Posterior cingulate gyrus (tissue), 11 donors: Measurements from ENCODE around the gene MACROD2.
"Not testable (repeated sequence)": the region's sequence is repeated elsewhere in the genome, so short reads cannot be mapped to it uniquely, and the experiment has no call there.

Experiments
- DNase-seq, 10 donors: peaks; one replicate each; pipeline versions ENCODE4 v3.0.0 to v3.0.0-alpha.2; 2020 to 2021; ENCODE audit warnings: mixed read lengths in 3 of 10
- intact Hi-C: fragments of 100-400 bp; cut with DNase I; formaldehyde crosslinking; loops from one replicate; pipeline ENCODE4 v1.15.1; 2023

MACROD2 gene

DNA sequence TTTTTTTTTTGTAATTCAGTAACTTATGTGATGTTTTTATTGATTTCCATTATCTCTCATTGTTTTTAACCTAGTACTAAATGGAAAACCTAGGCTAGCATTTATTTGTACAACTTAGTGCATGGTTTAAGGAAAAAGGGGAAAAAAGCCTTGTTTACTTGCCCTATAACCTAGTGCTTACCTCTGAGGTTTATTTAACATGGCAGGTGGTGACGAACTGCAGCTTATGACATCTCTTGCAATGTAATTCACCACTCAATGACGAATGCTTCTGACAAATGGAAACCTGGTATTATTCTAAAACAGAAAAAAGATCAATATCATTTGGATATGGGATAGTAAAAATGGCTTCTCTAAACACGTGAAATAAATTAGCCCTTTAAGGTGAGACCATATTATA lies 960.7 kb downstream of the MACROD2 start:
- DNase-seq: no peak
- intact Hi-C loops: no loop called here

- no peak for DNase-seq
- intact Hi-C loops: no loop called here
Observed at GRCh38 chr20:14956538-14956937, 961.2 kb downstream of the MACROD2 start.

GRCh38 chr20:14957402-14957801 lies 962.1 kb downstream of the MACROD2 start:
- intact Hi-C loops: no loop called here
- DNase-seq: no peak

DNA sequence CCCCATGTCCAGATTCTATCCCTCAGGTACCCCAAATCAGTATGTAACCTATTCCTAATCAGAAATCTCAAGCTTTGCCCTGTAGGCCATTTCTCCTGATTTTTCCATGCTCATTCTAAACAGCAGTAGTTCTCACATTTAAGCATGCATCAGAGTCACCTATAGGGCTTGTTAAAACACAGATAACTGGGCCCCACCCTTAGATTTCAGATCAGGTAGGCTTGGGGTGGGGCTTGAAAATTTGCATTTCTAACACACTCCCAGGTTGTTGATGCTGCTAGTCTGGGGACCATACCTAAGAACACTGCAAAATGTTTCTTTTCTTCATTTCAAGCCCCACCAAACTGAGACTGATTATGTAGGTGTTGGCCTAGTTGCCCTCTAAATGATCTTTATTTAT lies 963.3 kb downstream of the MACROD2 start:
- DNase-seq: no peak
- intact Hi-C loops: no loop called here

DNA sequence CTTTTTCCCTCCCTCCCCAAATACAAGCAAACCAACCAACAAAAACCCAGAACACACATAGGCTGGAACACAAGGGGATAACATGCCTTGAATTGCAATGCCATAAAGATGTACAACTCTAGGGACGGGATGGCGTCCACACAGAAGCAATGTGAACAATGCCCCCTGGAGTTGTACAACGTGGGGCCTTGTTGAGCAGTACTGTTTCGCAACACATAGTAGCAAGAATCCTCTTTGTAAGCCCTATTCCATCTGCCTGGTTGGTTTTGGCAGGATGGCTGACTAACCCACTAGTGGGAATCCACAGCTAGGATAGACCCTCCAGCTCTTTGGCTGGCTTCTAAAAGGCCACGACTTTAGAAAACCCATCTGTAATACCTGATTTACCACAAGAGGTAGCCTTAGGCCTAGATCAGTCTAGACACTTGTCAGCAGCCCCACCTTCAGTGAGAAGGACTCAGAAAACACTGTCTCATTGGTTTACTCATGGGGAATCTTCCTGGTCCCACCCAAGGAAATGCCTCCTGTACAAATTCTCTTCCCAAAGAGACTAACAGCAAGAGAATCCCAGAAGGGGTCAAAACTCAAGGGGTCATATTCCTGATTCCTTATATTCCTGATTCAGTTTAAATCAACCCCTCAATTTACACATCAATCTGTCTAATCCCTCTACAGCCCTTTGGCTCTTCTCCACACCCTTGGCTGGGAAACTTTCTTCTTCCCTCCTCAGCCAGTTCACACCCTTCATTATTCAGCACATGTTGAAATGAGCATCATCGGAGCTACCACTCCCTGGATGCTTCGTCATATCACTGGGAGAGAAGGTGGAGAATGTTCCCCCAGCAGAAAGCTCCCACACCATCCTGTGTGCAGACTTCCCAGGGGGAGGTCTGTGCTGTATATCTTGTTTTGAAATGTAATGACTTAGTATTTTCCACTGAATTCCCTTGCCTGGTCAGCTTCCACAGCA lies 964.5 kb downstream of the MACROD2 start:
- DNase-seq: no peak
- intact Hi-C loops: no loop called here

GRCh38 chr20:14960831-14961230 lies 965.5 kb downstream of the MACROD2 start:
- DNase-seq: no peak
- intact Hi-C loops: no loop called here

DNA sequence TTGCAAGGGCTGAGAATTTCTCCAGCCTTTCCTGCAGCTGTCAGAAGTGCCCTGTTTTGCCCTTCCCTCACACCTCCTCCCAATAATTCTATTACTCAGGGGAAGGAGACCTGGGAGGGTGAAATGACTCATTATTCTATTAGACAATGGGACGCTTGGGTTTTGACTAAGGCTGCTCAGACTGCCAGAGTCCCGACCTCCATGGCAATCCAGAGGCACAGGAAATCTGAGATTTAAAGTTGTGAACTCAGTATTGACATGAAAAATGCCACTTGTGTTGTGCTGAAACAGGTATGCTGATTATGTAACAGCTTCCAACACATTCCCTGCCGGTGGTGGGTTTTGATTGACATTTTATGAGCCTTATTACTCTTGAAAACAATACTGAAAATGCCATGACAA lies 967.9 kb downstream of the MACROD2 start:
- intact Hi-C loops: no loop called here
- no peak for DNase-seq

- DNase-seq: no peak
- intact Hi-C loops: no loop called here
Observed at GRCh38 chr20:14966203-14966602, 970.9 kb downstream of the MACROD2 start.

GRCh38 chr20:14966808-14967207 lies 971.5 kb downstream of the MACROD2 start:
- intact Hi-C loops: no loop called here
- DNase-seq: no peak

DNA sequence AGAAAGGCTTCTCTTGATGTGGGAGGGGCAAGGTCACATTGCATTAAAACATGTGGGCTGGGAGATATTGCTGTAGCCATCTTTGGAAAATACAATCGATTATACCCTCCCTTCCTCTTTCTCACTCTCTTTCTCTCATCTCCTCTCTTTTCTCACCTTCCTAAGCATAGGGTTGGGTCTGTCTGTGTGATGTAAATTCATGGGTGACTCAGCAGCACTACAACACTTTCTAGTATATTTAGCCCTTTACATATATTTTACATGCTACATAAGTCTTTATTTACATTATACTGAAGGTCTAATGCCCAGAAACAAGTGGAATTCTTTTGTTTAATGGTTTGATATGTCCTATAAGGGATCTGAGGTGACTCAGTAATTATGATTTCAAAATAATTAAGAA lies 976.9 kb downstream of the MACROD2 start:
- no peak for DNase-seq
- intact Hi-C loops: no loop called here

DNA sequence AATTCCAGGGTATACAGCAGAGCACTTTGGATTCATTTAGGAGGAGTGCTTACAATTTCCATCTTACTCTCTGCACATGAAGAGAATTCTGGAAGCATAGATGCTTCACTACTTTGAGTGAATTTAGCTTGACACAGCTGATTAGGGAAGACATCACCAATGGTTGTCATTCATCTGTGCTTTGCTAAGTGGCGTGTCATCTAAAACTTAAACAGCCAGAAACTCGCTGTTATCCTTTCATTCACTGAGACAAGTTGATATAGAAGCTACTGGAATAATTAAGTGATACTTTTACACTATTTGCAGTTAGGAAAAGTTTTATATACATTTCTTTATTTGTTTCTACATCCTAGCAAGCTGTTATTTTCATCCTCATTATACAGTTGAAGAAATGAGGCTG lies 977.4 kb downstream of the MACROD2 start:
- DNase-seq: no peak
- intact Hi-C loops: no loop called here

DNA sequence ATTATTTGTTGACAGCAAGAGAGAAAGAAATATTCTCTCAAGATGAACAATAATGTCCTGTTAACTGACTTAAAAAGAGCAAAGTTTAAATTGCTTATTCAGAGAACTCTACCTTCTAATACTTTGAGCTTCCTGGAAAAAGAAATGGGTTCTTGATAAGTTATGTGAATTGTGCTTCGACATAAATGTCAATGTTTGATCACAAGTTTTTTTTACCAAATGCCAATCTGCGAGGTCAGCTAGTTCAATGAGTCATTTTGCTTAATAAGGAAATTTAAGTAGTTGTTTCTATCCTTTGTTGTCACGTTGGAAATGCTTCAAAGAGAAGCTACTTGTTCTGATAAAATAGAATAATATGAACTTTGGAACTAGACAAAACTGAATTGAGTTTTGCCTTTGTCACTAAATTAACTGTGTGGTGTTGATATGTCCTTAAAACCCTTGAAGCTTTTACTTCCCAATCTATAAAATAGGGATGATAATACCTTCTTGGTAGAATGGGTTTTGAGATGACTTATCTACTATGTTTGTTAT lies 984.2 kb downstream of the MACROD2 start:
- intact Hi-C loops: no loop called here
- no peak for DNase-seq

GRCh38 chr20:14981486-14981885 lies 986.2 kb downstream of the MACROD2 start:
- intact Hi-C loops, DNase-seq: not testable (repeated sequence)

DNA sequence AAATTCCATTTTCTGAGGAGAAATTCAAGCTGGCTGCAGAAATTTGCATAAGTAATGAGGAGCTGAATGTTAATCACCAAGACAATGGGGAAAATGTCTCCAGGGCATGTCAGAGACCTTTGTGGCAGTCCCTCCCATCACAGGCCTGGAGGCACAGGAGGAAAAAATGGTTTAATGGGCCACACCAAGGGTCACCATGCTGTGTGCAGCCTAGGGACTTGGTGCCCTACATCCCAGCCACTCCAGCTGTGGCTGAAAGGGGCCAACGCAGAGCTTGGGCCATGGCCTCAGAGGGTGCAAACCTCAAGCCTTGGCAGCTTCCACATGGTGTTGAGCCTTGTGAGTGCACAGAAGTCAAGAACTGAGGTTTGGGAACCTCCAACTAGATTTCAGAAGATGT lies 987.0 kb downstream of the MACROD2 start:
- intact Hi-C loops, DNase-seq: not testable (repeated sequence)

DNA sequence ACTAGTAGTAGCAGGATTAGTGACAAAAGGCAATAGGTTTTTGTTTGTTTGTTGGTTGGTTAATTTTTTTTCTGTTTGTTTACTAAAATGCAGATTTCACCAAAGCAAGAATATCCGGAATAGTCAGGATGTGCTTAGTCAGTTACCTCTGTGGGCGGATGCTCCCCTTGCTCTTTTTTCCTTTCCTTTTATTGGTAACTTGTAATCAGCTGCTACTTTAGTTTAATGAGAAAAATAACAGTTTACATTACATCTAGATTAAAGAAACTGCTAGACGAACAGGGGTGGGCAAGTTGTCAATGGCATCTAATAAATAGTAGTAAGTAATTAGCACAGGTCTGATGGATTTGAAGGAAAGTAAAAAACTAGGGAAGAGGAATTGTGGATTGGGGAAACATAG lies 989.0 kb downstream of the MACROD2 start:
- intact Hi-C loops: no loop called here

DNA sequence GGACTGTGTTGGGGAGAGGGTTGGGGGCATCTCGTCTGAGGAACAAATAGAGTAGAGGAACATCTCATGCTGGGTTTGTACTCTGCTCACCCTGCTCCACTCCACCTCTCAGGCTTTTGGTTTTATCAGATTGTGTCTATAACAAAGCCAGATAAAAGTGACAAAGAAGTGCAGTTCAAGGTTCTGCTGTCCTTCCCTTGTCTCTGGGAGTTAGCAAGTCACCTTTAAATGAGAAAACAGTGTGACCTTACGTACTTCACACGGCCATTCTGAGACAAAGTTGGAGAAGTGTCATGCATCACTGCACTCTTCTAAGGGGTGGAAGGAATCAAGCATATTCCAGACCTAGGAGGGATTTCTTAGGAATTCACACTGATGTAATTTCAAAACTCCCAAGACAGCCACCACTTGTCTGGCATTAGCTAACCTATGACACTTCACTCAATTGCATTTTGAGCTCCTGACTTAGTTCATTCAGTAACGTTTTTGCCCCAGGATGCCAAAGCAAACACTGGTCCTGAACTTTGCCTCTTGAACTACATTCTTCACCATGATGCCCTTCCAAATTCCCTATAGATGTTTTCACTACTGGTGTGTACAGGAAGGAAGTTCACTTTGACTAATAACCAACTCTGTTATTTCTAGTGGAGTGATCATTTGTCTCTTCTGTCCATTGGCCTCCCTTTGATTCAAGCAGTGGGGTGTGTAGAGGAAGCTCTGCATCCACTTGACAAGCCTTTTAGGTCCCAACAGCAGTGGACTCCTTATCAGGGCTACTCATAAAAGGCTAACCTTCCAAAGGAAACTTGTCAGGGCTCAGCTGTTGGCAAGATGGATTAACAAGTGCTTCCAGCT lies 989.7 kb downstream of the MACROD2 start:
- intact Hi-C loops: no loop called here
- no peak for DNase-seq

More for the DNA sequence above, 989.0 kb downstream of the MACROD2 start:
- no peak for DNase-seq

- no peak for DNase-seq
- intact Hi-C loops: no loop called here
Observed at GRCh38 chr20:14986026-14986655, 990.8 kb downstream of the MACROD2 start.

DNA sequence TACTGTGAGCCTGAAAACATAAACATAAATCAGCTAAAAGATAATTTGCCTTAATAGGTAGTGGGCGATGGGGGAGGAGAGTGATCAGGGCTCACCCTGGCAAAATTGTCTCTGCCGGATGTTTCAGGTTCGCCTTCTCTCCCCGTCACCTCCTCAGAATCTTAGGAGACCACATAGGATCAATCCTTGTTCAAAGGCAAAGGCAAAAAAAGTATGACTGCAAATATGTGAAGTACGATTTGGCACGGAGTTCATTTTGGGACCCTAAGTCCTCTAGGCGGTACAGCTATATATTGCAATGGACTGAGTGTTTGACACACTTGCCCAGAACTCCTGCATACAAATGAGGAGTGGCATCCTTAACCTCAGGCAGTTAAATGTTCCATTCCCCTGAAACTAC lies 991.3 kb downstream of the MACROD2 start:
- DNase-seq: no peak
- intact Hi-C loops: no loop called here

DNA sequence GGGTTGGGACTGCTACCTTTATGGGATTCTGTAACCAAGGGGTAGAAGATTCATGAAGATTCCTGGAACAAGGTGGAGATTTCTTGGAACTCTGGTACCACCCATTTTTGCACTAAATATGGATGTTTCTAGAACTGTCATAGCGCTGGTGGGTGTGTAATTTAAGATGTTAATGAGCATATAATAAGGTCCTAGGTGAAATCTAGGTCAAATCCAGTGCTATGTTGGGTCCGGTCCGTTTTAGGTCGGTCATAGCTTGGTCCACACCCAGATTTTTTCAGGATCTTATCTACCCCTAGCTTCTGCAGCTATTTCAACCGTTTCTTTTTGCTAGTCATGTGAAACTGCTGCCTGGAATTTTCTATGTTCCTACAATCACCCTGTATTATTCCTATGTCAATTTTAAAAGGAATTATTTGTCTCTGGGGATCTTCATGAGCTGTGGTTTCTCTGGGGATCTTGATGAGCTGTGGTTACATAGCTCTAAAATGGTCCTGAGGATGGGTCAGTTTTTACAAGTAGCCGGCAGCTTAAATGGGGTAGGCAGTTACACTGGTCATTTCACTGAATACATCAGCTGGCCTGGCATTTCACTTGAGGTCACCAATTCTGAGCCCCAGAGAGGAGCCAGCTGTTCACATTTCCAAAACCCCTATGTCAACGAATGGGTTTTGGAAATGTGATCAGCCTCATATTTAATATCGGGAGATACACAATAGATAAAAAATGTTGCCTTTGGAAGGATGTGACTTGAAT lies 994.4 kb downstream of the MACROD2 start:
- intact Hi-C loops: no loop called here

GRCh38 chr20:14991023-14991422 lies 995.7 kb downstream of the MACROD2 start:
- intact Hi-C loops: no loop called here

More for the DNA sequence above, 994.4 kb downstream of the MACROD2 start:
- DNase-seq: no peak

More at GRCh38 chr20:14991023-14991422, 995.7 kb downstream of the MACROD2 start:
- no peak for DNase-seq
